H1 (cell line): ENCODE data around the gene TSEN54.

Experiments used
- BRCA1 ChIP-seq: IDR thresholded peaks from 2 replicates; pipeline ENCODE4 v1.6.1; 2012; ENCODE audit warnings: low read depth, low read length, improper control_type of control experiment
- CBX5 ChIP-seq: fragments of 300-800, 300-1000 bp; sonication (generic); IDR thresholded peaks from 2 replicates; pipeline ENCODE4 v1.7.1; 2016; ENCODE audit warnings: antibody characterized with exemption, low read length, low read depth
- EP300 ChIP-seq, 2 experiments: IDR thresholded peaks; 1 replicate in 1 of 2; 2 replicates in 1 of 2; pipeline ENCODE4 v1.6.1; 2011 to 2012; ENCODE audit warnings: low read depth in 2 of 2, low read length in 2 of 2, mild to moderate bottlenecking in 2 of 2, borderline replicate concordance in 1 of 2, inconsistent platforms in 1 of 2, moderate library complexity in 1 of 2
- EZH2 ChIP-seq: fragments of 200-600 bp; sonication (generic); IDR thresholded peaks from 2 replicates; pipeline ENCODE4 v1.7.1; 2012; ENCODE audit warnings: low read depth, mild to moderate bottlenecking, moderate library complexity, low read length, inconsistent platforms; ENCODE audit not compliant: severe bottlenecking
- GABPA ChIP-seq: IDR thresholded peaks from 2 replicates; pipeline ENCODE4 v1.6.1; 2011; ENCODE audit warnings: mild to moderate bottlenecking, low read length, moderate library complexity, borderline replicate concordance; ENCODE audit not compliant: insufficient read depth
- HDAC6 ChIP-seq: IDR thresholded peaks from one replicate; pipeline ENCODE4 v1.7.1; 2012; ENCODE audit warnings: low read depth, mild to moderate bottlenecking, inconsistent platforms, low read length, moderate library complexity
- JUN ChIP-seq: IDR thresholded peaks from 2 replicates; pipeline ENCODE4 v1.6.1; 2011; ENCODE audit warnings: low read depth, mild to moderate bottlenecking, improper control_type of control experiment, low read length
- JUND ChIP-seq: IDR thresholded peaks from 2 replicates; pipeline ENCODE4 v1.6.1; 2011; ENCODE audit warnings: mild to moderate bottlenecking, improper control_type of control experiment, low read length
- POLR2A ChIP-seq, 2 experiments: IDR thresholded peaks; 1 replicate in 1 of 2; 2 replicates in 1 of 2; pipeline ENCODE4 v1.6.1; 2011; ENCODE audit warnings: low read depth in 2 of 2, low read length in 2 of 2, mild to moderate bottlenecking in 2 of 2; ENCODE audit errors: control extremely low read depth in 1 of 2
- POLR2AphosphoS5 ChIP-seq: IDR thresholded peaks from 2 replicates; pipeline ENCODE4 v1.6.1; 2011; ENCODE audit warnings: low read depth, low read length
- RAD21 ChIP-seq, 2 experiments: IDR thresholded peaks in 1 of 2; conservative IDR thresholded peaks in 1 of 2; 2 replicates each; pipeline ENCODE4 v1.6.1; 2011; ENCODE audit warnings: low read depth in 2 of 2, low read length in 2 of 2, improper control_type of control experiment in 1 of 2, inconsistent platforms in 1 of 2, mild to moderate bottlenecking in 1 of 2, moderate library complexity in 1 of 2
- SP2 ChIP-seq: IDR thresholded peaks from 2 replicates; pipeline ENCODE4 v1.6.1; 2012; ENCODE audit warnings: mild to moderate bottlenecking, low read length, inconsistent platforms
- SUZ12 ChIP-seq: fragments of 200-600 bp; sonication (generic); IDR thresholded peaks from 2 replicates; pipeline ENCODE4 v1.6.1; 2012; ENCODE audit warnings: mild to moderate bottlenecking, inconsistent platforms, low read length, moderate library complexity, mixed read lengths
- TF ChIP-seq, protein P1 (sequence below), 3 experiments: IDR thresholded peaks; 1 replicate in 2 of 3; 2 replicates in 1 of 3; pipeline versions ENCODE4 v1.5.1 to v1.6.1; 2011; ENCODE audit warnings: low read length in 3 of 3, mild to moderate bottlenecking in 3 of 3, inconsistent platforms in 2 of 3, low read depth in 1 of 3, moderate library complexity in 1 of 3; ENCODE audit not compliant: insufficient read depth in 1 of 3; ENCODE audit errors: control extremely low read depth in 1 of 3

DNA sequence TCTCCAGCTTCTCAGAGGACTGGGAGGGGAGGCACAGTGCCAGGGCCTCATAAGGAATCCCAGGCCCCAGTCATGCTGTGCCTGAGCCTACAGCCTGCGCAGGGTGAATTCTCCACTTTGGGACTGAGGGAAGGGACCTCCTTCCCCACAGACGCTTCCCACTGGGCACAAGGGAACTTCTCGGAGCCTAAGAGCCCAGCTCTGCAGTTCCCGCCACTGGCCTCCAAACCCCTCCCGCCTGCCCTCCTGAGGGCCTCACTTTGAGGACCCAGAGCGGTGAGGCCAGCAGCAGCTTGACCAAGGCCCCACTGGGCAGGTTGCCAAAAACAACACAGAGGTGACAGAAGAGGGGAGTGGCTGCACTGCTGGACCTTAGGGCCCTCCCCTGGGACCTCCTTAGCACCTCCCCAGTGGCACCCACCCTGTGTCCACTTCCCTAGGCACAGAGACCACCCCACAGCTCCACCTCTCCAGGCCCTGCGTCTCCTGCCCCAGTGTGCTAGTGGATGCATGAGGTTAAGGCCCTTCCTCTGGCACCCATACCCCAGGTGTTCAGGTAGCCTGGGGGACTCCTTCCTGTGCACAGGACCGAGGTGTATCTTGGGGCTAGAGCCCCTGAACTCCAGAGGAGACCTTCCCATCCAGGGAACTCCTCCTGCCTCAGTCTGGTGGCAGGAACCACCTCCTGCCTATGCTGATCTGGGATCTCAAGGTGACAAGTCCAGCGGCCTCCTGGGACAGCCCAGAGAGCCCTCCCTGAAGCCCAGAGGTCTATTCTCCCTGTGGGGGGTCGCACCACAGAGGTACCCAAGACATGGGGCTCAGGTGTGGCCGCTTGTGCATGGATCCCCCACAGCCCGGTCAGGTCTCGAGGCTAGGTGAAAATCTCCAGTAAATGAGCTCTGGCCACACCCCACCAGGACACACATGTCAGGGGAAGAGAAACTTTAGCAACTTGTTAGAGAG lies 4.4 kb upstream of the TSEN54 start:
- no peak for TF ChIP-seq RAD21 (IDR thresholded peaks at IDR 0.05 in 1 of 2, conservative IDR thresholded peaks at IDR 0.05 in 1 of 2; ENCODE audit: low read depth in 2 of 2, low read length in 2 of 2)
- TF ChIP-seq POLR2AphosphoS5: no peak
- TF ChIP-seq POLR2A (IDR thresholded peaks at IDR 0.05; ENCODE audit: control extremely low read depth in 1 of 2, low read depth in 2 of 2, low read length in 2 of 2): no peak
- TF ChIP-seq, protein P1, sequence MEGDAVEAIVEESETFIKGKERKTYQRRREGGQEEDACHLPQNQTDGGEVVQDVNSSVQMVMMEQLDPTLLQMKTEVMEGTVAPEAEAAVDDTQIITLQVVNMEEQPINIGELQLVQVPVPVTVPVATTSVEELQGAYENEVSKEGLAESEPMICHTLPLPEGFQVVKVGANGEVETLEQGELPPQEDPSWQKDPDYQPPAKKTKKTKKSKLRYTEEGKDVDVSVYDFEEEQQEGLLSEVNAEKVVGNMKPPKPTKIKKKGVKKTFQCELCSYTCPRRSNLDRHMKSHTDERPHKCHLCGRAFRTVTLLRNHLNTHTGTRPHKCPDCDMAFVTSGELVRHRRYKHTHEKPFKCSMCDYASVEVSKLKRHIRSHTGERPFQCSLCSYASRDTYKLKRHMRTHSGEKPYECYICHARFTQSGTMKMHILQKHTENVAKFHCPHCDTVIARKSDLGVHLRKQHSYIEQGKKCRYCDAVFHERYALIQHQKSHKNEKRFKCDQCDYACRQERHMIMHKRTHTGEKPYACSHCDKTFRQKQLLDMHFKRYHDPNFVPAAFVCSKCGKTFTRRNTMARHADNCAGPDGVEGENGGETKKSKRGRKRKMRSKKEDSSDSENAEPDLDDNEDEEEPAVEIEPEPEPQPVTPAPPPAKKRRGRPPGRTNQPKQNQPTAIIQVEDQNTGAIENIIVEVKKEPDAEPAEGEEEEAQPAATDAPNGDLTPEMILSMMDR (IDR thresholded peaks at IDR 0.05; ENCODE audit: control extremely low read depth in 1 of 3, insufficient read depth in 1 of 3, low read depth in 1 of 3, low read length in 3 of 3): no peak
- no peak for TF ChIP-seq SP2
- no peak for TF ChIP-seq CBX5
- TF ChIP-seq JUND: no peak
- TF ChIP-seq EP300 (IDR thresholded peaks at IDR 0.05; ENCODE audit: borderline replicate concordance in 1 of 2, low read depth in 2 of 2, low read length in 2 of 2): no peak
- TF ChIP-seq GABPA: no peak
- no peak for TF ChIP-seq SUZ12
- TF ChIP-seq EZH2: no peak
- no peak for TF ChIP-seq BRCA1
- TF ChIP-seq HDAC6: no peak
- no peak for TF ChIP-seq JUN
